Lower leg skin (tissue), 4 donors: ENCODE data around the gene SPATA9. TPM values are rescaled to one million over a fixed set of nuclear protein-coding genes. Genes with fewer than 3 reads are reported as not detected.

Experiments used
- DNase-seq, 2 donors: peaks; one replicate each; pipeline ENCODE4 v3.0.0-alpha.2; 2019; ENCODE audit warnings: low spot score in 2 of 2
- H3K4me3 ChIP-seq: fragments of 200-600 bp; sonication (generic); 2 replicates; pipeline ENCODE4 v1.5.1; 2017; ENCODE audit warnings: mild to moderate bottlenecking, low read depth; ENCODE audit not compliant: poor library complexity, severe bottlenecking
- CTCF ChIP-seq, 3 donors: fragments of 450-650 bp; IDR thresholded peaks; one replicate each; pipeline ENCODE4 v1.5.1; 2016; ENCODE audit warnings: antibody characterized with exemption in 3 of 3, mild to moderate bottlenecking in 3 of 3, moderate library complexity in 2 of 3
- POLR2A ChIP-seq, 2 donors: fragments of 450-650 bp; IDR thresholded peaks; one replicate each; pipeline ENCODE4 v1.6.1; 2016 to 2017; ENCODE audit warnings: antibody characterized with exemption in 2 of 2, mild to moderate bottlenecking in 1 of 2, moderate library complexity in 1 of 2
- WGBS, 2 donors: methylation state at CpG; one replicate each; pipeline ENCODE4 v1.1.5; 2018; 5-methylcytosine and 5-hydroxymethylcytosine counted together
- intact Hi-C: fragments of 100-400 bp; cut with DNase I; formaldehyde crosslinking; loops from one replicate; pipeline ENCODE4 v1.15.0; 2023; ENCODE audit warnings: low total_unique reads
- total RNA-seq, 4 donors: library from RNA; depleted of rRNA; stranded (reverse); fragments of >200 nt; gene quantifications; one replicate each; pipeline ENCODE4 v1.1.0, GENCODE V29; 2016

The SPATA9 gene
- total RNA-seq, 4 donors from 2014 or later, result 0.99 TPM; not detected in 3

DNA sequence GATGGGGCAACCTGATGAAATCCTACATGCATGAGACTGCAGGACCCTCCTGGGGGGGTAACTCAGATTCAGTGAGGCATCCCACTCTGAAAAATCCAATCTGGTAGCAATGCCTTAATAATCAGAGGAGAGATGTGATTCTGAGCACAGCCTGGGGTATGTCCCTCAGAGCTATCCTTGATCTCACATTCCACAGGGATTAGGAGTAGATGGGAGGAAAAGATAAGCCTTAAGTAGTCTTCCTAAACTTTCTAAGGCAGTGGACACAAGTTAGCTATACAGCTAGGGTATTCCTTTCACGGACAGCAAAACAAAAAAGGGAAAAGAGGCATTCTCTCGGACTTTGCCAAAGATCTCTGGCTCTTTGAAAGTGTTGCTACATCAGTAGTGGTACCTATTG lies 3.9 kb upstream of the SPATA9 start:
- TF ChIP-seq POLR2A (IDR thresholded peaks at IDR 0.05) (no peak), CTCF (IDR thresholded peaks at IDR 0.05) (no peak)
- 72 to 89% methylated on average over 2 of the region's 2 CpGs for WGBS, 2 donors
- H3K4me3 ChIP-seq, result no peak overlapping the region
- intact Hi-C loops, result no loop called here
- DNase-seq, result no peak

DNA sequence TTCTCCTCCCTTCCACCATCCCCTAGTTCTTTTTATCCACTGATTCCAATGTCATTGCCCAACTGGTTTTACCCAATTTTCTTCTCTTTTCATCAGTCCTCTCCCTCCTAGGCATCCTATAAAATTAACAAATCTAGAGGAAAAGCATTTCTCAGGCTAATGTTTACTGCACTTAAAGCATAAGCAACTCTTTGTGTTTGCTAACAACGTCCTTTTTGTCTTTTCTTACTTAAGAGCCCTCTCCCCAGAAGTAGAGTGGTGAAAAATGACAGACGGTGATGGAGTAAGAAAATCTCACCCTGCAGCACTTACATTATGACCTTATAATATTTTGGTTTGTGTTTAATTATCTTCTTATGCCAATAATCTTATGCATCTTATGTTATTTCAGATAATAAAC lies 1.6 kb upstream of the SPATA9 start:
- 68 to 79% methylated on average over 2 of the region's 2 CpGs for WGBS, 2 donors
- TF ChIP-seq POLR2A (IDR thresholded peaks at IDR 0.05), result no peak
- TF ChIP-seq CTCF (IDR thresholded peaks at IDR 0.05), result no peak
- no peak overlapping the region for H3K4me3 ChIP-seq
- DNase-seq, result no peak
- intact Hi-C loops, result no loop called here

DNA sequence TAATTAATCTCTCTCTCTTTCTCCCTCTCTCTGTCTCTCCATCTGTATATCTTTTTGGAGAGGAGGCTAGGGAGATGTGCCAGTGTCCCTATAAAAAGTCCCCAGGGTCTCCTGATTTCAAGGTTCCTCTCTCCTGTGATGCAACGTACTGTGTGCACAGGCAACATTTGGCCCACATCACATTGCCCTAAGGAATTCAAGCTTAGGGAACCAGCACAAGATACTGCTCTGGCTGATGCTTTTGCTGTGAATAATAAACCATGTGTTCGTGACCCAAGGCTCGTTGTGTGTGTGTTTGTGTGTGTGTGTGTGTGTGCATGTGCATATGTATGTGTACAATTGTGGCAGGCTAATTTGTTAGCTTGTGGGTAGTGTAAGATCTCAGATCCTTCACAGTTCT lies 9.7 kb downstream of the SPATA9 start:
- intact Hi-C loops, result no loop called here
- no peak for DNase-seq
- 54 to 59% methylated on average over 3 of the region's 3 CpGs for WGBS, 2 donors
- TF ChIP-seq POLR2A (IDR thresholded peaks at IDR 0.05), result no peak
- no peak overlapping the region for H3K4me3 ChIP-seq

DNA sequence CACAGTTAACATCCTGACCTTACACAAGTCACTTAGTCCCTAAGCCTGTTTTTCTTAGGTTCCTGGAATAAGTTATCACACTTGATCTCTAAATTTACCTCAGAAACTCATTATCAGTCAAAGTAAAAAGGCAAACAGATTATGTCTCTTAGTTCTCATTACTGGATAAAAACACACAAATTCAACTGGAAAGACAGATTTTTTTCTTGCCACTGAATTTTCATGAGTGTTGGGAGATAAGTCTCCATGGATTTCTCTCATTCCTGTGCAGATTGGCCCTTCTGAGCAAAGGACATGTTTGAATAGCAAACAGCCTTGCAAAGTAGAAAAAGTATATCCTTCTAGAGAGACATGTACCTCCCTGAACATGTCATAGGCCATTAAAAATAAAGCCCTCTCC lies 10.2 kb downstream of the SPATA9 start:
- no peak overlapping the region for H3K4me3 ChIP-seq
- intact Hi-C loops, result no loop called here
- TF ChIP-seq CTCF (IDR thresholded peaks at IDR 0.05) (no peak), POLR2A (IDR thresholded peaks at IDR 0.05) (no peak)
- DNase-seq, result no peak

DNA sequence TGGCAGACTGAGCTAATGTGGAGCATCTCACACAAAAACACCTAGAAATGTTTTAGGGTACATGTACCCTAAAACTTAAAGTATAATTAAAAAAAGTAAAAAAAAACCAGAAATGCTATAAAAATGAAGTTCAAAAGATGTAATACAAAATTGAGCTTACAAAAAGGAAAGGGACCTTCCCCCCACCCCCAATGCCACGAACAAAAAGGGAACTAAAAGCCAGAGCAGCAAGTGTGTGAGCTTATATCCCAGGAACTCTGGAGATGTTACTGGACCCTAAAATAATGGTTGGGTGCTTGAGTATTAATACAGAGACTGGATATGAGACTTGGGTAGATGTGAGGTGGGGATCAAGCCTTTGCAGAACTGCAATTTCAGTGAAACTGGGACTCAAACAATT lies 11.0 kb downstream of the SPATA9 start:
- DNase-seq, result no peak
- TF ChIP-seq POLR2A (IDR thresholded peaks at IDR 0.05) (no peak), CTCF (IDR thresholded peaks at IDR 0.05) (no peak)
- intact Hi-C loops, result no loop called here
- 78 to 80% methylated on average over 1 of the region's 1 CpG for WGBS, 2 donors
- no peak overlapping the region for H3K4me3 ChIP-seq

- no peak for TF ChIP-seq CTCF (IDR thresholded peaks at IDR 0.05)
- TF ChIP-seq POLR2A (IDR thresholded peaks at IDR 0.05), result no peak
- intact Hi-C loops, result no loop called here
- 97 to 98% methylated on average over 3 of the region's 3 CpGs for WGBS, 2 donors
Observed at GRCh38 chr5:95670568-95670967, 12.2 kb downstream of the SPATA9 start.

More at GRCh38 chr5:95670568-95670967, 12.2 kb downstream of the SPATA9 start:
- no peak overlapping the region for H3K4me3 ChIP-seq
- no peak for DNase-seq
